DMS53 (cell line): ENCODE results near the gene CD200R1L.

Source experiments
- DNase-seq: peaks from one replicate; lab custom pipeline; 2025; lab: John Stamatoyannopoulos, UW

The CD200R1L gene

GRCh38 chr3:112818289-112818688, 28.4 kb downstream of the CD200R1L start:
- DNase-seq = no peak

- no peak for DNase-seq
Measured at GRCh38 chr3:112817797-112818196, 28.9 kb downstream of the CD200R1L start.

DNA sequence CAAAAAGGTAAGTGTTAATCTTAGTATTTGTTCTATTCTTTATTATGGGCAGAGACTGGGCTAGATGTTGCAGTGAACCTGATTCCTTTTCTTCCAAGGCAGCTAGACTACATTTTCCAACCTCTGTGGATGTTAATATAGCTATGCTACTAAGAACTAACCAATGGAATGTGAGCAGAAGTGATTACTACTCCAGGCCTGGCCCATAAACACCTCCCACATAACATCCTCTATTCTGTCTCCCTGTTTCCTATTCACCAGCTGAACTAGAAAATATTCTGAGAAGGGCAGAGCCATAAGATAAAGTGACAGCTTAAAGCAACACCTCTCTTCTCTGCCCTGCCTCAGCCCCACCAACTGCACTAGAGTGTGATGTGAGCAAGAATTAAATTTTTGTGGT, 29.4 kb downstream of the CD200R1L start:
- DNase-seq = no peak

- no peak for DNase-seq
Measured at GRCh38 chr3:112815981-112816380, 30.7 kb downstream of the CD200R1L start.

GRCh38 chr3:112814266-112814665, 32.4 kb downstream of the CD200R1L start:
- peak; percentile 40 for DNase-seq

DNA sequence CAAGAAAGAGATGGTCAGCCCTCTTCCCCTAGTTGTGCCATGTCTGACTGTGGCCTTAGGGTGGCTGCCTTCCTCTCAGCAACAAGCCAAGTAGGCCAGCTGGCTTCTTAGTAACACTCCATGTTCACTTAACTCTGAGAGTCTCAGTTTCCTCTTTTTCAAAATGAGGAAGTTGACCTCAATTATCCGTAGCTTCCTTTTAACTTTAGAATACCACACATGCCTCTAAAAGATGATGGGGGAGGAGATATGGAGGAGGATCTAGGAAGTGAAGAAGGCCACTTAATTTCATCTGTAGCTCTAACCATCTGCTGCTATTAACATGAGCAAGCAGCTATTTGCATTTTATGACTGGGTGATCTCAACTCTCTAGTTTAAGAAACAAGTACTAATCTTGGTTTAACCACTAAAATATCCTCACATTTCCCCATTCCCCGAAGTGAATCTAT, 32.9 kb downstream of the CD200R1L start:
- no peak for DNase-seq

DNA sequence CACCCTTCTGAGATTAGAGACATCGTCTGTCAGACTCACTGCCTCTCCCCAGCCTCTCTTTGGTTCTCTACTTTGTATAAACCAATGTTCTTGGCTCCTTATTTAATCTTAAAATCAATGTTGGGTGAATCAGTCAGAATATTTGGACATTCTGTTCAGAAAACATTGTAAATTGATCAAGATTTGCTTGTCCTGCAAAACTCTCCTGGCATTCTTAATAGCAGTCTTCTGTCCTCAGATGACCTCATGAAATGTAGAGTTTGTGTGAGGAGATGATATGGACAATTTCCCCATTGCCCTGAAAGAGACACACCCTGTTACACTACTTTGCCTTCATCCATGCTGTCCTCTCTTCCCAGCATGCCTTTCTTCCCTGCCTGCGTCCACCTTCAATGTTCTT, 33.6 kb downstream of the CD200R1L start:
- DNase-seq = no peak

DNA sequence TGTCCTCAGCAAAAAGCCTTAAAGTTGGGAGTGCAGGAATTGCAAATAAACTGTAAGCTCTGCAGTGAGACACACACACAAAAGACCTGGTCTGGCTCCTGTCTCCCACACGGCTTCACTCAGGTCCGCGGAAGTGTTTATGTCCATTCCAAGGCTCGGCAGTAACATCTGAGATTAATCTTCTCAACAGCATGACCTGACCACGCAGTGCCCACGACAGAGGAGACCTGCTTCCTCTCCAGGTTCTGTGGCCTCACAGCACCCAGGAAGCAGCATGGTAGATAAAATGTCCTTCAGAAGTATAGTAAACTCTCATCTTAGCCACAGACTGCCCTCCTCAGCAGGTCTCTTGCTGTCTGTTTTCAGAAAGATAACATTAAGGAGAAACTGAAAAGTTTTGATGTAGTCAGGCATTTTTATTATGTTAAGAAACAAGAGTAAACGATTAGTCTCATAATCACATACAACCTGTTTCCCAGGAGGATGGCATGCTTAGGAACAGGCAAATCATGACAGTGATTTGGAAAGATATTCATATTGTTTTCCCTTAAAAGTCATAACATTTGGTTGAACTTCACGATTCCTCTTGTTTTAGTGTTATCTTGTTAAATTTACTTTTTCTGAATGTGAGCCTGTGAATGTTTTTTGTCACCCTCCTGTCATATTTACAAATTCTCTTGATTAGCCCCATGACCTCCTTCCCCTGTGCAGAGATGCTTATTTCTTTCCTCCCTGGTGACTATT, 34.6 kb downstream of the CD200R1L start:
- DNase-seq = no peak

GRCh38 chr3:112811131-112811884, 35.4 kb downstream of the CD200R1L start:
- no peak for DNase-seq

GRCh38 chr3:112810561-112810960, 36.1 kb downstream of the CD200R1L start:
- no peak for DNase-seq

DNA sequence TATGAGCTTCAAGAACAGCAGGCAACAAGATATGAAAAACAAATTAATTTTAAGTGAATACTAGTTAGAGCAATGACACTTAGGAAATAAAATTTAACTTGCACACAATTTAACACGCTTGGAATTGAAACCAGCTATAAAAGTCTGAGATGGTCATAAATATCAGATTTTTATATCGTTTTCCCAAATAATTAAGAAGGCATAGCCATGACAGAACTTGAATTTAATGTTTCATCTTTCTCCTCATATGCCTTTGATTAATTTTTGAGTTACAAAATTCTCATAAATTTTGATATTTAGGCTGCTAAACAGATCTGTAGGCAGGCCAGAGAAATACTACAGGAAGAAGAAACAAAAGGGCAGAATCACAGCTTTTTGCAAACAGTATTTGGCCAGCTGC, 38.5 kb downstream of the CD200R1L start:
- no peak for DNase-seq

- no peak for DNase-seq
Measured at GRCh38 chr3:112807685-112808084, 39.0 kb downstream of the CD200R1L start.

DNA sequence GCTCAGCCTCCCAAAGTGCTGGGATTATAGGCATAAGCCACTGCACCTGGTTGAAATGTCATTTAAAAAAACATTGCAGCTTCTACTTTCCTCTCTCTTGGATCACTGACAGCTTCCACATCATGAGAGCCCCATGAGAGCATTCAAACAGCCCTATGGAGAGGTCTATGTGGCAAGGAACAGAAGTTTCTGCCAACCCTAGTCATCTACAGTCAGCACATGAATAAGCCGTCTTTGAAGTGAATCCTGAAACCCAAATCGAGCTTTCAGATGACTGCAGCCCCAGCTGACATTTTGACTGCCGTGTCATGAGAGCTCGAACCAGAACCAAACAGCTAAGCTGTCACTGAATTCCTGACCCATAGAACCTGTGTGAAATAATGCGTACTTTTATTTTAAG, 39.8 kb downstream of the CD200R1L start:
- DNase-seq = no peak

DNA sequence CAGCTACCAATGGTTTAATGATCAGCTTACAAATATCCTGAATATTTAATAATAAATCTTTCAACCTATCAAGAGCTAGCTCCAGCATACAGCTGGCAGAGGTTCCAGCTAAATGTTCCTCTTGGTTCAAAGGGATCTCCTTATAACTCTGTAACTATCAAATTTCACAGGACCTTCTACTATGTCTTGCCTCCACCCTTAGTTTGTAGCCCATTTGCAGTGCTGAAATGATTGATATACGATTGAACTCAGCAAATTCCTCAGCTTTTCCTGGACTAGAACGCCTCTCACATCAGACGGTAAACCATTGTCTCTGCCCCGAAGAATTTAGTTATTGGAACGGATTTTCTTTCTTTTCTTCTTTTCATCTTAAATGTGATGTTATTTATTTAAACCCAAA, 41.5 kb downstream of the CD200R1L start:
- no peak for DNase-seq

GRCh38 chr3:112804021-112804420, 42.6 kb downstream of the CD200R1L start:
- no peak for DNase-seq

DNA sequence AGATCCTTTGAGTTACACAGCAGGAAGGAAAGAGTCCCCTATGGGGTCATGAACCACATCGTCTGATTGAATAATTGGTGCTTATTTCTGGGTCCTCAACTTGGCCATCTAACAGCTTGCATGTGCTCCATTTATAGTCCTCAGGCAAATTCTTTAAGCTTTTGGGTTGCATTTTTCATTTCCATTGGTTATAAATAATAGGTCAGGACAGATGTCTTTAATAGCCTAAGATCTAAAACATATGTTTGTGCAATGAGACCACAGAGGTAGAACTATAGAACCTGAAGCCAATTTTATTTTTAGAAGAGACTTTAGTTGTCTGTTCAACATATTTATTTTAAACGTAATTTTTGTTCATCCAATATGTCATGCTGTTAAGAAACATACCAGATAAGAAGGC, 43.2 kb downstream of the CD200R1L start:
- DNase-seq = no peak

- DNase-seq = no peak
Measured at GRCh38 chr3:112802338-112802737, 44.3 kb downstream of the CD200R1L start.

- peak; percentile 69 for DNase-seq
Measured at GRCh38 chr3:112799946-112800345, 46.7 kb downstream of the CD200R1L start.

- DNase-seq = peak; percentile 67
Measured at GRCh38 chr3:112794622-112795172, 52.0 kb downstream of the CD200R1L start.

DNA sequence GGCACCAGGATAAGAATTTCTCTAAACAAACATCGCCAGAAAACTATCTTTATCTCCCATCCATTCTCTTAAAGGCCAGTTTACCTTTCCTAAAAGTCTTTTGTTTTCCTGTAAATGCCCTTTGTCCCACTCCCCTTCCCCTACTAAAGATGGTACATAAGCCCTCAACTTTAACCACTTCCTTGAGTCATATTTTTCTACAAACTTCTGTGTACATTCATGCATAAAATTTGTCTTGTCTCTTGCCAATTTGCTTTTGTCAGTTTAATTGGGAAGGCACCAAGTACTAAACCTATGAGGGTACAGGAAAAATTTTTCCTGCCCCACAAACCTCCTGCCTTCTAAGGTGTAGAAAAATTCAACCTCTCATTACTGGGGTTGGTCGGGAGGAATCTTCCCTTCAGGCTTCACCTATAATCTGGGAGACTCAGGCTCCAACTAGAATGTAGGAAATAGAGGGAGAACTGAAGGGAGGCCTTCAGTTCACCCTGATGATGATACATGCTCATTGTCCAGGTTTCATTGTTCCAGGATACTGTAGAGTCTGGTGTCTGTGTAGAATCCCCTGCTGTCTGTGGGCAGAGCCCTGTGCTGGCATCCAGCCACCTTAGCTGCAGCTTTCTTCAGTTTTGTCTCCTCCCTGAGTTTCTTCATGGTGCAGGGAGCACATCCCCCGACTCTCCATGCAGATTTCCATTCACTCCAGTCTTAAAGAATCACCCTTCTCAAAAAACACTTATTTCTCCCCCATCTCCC, 53.2 kb downstream of the CD200R1L start:
- DNase-seq = peak; percentile 11

DNA sequence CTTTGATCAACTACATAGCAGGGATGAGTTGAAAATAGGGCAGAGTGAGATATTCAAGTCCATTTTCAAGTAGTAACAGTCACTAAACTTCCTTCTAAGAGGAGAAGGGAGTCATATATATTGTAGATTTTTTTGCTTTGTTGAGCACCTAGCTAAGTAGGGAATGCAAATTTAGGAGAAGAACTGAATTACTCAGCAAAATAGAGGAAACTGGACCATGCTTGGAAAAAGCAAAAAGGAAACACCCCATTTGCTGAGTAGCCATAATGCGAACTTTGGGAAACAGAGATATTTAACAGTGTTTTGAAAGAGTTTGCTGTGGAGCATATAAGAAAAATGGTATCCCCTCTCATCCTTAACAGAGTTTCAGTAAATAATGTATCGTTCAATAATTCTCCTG, 54.9 kb downstream of the CD200R1L start:
- no peak for DNase-seq

- peak; percentile 45 for DNase-seq
Measured at GRCh38 chr3:112789787-112790186, 56.9 kb downstream of the CD200R1L start.
